GM12874 (cell line): ENCODE results near the gene PISD.

Experiments
- CTCF ChIP-seq: IDR thresholded peaks from 2 replicates; pipeline ENCODE4 v1.5.1; 2011; ENCODE audit warnings: low read depth, mild to moderate bottlenecking, control low read depth, low read length, moderate library complexity; ENCODE audit not compliant: insufficient read depth

Gene PISD

GRCh38 chr22:31630331-31631329, 31.4 kb downstream of the PISD start:
- TF ChIP-seq CTCF = 0 out of 2 replicates have a peak, but pooled peaks have one; percentile 1

GRCh38 chr22:31629741-31630184, 32.3 kb downstream of the PISD start:
- TF ChIP-seq CTCF = no peak

- TF ChIP-seq CTCF = peak; percentile 15; the same call in 1 of the 2 replicates
Observed at GRCh38 chr22:31628969-31629708, 32.9 kb downstream of the PISD start.

- TF ChIP-seq CTCF = no peak
Observed at GRCh38 chr22:31628362-31628761, 33.7 kb downstream of the PISD start.

- no peak for TF ChIP-seq CTCF
Observed at GRCh38 chr22:31627223-31627731, 34.7 kb downstream of the PISD start.

GRCh38 chr22:31626427-31627150, 35.4 kb downstream of the PISD start:
- TF ChIP-seq CTCF = no peak
